Stimulated activated effector memory CD8-positive, alpha-beta T cell treated with anti-CD3 and anti-CD28 coated beads, Interleukin-12 subunit alpha, Interleukin-12 subunit beta, amount 100 ng/mL, for 72 hours (primary cell): ENCODE results near the gene TAGLN3.

Experiments
- ATAC-seq: fragments of 150-1000 bp; cut with Tn5 transposase; 2 replicates; pipeline ENCODE4 v1.10.0; 2021
- DNase-seq, 2 donors: peaks; one replicate each; pipeline ENCODE4 v3.0.0; 2021 to 2022; ENCODE audit warnings: low spot score in 2 of 2
- H3K27ac Mint-ChIP-seq: one replicate; pipeline ENCODE4 v1.8.0; 2022; ENCODE audit warnings: mild to moderate bottlenecking, mixed read lengths
- H3K36me3 Mint-ChIP-seq: one replicate; pipeline ENCODE4 v1.8.0; 2022; ENCODE audit warnings: mild to moderate bottlenecking, mixed read lengths
- H3K4me1 Mint-ChIP-seq: one replicate; pipeline ENCODE4 v1.8.0; 2022; ENCODE audit warnings: mixed read lengths
- H3K4me3 Mint-ChIP-seq: one replicate; pipeline ENCODE4 v1.8.0; 2022; ENCODE audit warnings: mild to moderate bottlenecking, mixed read lengths
- H3K9me3 Mint-ChIP-seq: one replicate; pipeline ENCODE4 v1.8.0; 2022; ENCODE audit warnings: mixed read lengths

TAGLN3 gene

GRCh38 chr3:111998636-111999483 lies at the start of gene TAGLN3:
Gene TAGLN3, plus strand, starts transcription at chr3:111998922. Its CDS starts 501 bp downstream, at chr3:111999423.
- Mint-ChIP-seq H3K4me1 (peaks cover 31% of the 10 kb centered on the region), H3K27ac (no peak within 1 kb of the TSS), H3K36me3 (no peaks in the 10 kb centered on the region), H3K9me3 (no peaks in the 10 kb centered on the region), H3K4me3 (peak within 1 kb of the TSS; percentile 40)
- no peak for DNase-seq
- no peak for ATAC-seq

DNA sequence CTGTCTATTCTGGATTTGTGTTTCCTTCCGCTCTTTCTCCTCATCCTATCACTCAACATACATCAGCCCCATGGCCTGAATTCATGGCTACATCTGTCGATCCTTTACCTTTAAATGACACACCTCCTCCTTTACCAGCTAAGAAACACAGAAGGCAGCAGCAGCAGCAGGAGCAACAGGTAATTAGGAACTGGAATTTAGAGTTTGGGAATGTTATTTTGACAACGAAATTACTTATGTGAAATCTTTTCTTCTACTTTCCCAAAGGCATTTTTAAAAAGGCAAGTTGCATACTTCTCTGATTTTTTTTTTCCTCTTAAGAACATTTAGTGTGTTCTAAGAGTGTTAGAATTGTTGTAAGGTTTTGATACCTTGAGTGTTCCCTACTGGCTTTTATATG lies 49.0 kb upstream of the TAGLN3 start:
- Mint-ChIP-seq H3K27ac (no peak overlapping the region), H3K4me3 (no peak overlapping the region), H3K36me3 (peaks cover 9% of the 10 kb centered on the region), H3K4me1 (no peaks in the 10 kb centered on the region), H3K9me3 (no peaks in the 10 kb centered on the region)
- DNase-seq (no peak), ATAC-seq (no peak)

DNA sequence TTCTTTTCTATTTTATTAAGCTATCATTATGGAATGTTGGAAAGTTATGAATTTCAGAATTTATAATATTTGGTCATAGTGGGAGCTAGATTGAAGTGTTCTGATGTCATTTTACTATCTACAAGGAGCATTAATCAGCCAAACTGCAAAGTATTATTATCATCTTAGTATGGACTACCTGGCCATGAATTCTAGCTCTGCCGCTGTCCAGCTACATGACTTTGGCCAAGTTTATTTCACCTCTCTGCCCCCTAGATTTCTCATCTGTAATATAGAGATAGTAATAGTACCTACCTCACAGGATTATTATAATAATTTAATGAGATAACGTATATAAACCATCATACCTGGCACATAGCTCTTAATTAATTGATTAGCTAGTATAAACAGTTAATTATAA lies 47.7 kb upstream of the TAGLN3 start:
- peaks cover 9% of the 10 kb centered on the region for H3K36me3 Mint-ChIP-seq
- no peaks in the 10 kb centered on the region for H3K4me1 Mint-ChIP-seq
- H3K27ac Mint-ChIP-seq = no peak overlapping the region
- no peaks in the 10 kb centered on the region for H3K9me3 Mint-ChIP-seq
- ATAC-seq (no peak), DNase-seq (no peak)
- H3K4me3 Mint-ChIP-seq = no peak overlapping the region

DNA sequence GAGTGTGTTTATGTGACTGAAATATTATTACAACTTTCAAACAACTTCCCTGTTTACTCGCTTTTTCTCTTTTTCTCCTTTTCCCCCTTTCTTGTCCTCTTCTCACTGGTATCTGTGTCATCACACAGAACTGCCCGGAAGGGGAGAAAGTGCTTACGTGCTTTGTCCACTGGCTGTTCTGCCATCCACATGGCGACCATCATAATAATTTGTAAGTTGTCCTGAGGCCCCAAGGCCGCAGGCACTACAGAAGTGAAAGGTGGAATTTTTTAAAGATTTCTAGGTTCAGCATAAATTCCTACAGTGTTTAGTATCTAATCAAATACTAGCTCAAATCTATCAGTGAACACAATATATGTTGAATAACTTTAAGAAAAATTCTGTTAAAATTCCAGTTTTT lies 46.6 kb upstream of the TAGLN3 start:
- Mint-ChIP-seq H3K27ac (no peak overlapping the region), H3K4me1 (no peaks in the 10 kb centered on the region), H3K36me3 (peaks cover 9% of the 10 kb centered on the region), H3K9me3 (no peaks in the 10 kb centered on the region), H3K4me3 (no peak overlapping the region)
- DNase-seq (no peak), ATAC-seq (no peak)

GRCh38 chr3:111952866-111953450 lies 45.8 kb upstream of the TAGLN3 start:
- Mint-ChIP-seq H3K4me3 (no peak overlapping the region), H3K36me3 (peaks cover 9% of the 10 kb centered on the region), H3K9me3 (no peaks in the 10 kb centered on the region), H3K4me1 (no peaks in the 10 kb centered on the region), H3K27ac (no peak overlapping the region)
- no peak for ATAC-seq
- no peak for DNase-seq

DNA sequence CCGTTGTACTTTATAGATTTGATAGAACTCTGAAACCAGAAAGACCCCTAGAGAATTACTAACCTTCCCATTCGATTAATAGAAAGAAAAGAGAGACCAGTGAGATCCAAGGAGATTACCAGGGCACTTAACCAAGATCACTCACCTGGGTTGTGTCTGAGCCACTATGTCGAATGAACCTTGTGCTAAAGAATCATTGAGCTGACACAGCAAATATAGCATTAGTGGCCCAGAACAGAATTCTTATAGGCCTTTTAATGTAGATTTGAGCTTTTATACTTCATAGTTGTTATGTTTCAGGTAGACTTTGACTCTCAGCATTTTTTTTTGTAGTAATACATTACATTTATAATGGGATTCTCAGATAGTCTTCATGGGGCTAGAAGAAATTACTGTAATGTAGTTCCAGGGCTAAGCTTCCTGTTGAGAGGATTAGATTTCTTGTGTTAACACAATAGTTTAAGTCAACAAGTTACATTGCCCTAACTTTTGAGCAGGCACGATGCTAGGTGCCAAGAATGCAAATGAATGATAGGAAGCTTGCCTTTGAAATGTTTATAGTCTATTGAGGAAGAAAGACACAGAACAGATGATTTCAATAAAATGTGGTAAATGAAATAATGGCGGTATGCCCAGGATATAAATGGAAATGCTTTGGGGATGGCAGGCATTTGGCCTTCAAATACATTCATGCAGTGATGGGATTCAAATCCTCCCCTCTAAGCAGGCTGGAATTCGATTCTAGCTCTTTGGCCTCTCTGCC lies 44.3 kb upstream of the TAGLN3 start:
- no peak for DNase-seq
- no peak for ATAC-seq
- Mint-ChIP-seq H3K36me3 (peaks cover 5% of the 10 kb centered on the region), H3K4me1 (no peaks in the 10 kb centered on the region), H3K27ac (no peak overlapping the region), H3K4me3 (no peak overlapping the region), H3K9me3 (no peaks in the 10 kb centered on the region)

GRCh38 chr3:111955876-111956275 lies 42.8 kb upstream of the TAGLN3 start:
- Mint-ChIP-seq H3K4me1 (no peaks in the 10 kb centered on the region), H3K36me3 (peaks cover 5% of the 10 kb centered on the region), H3K9me3 (no peaks in the 10 kb centered on the region), H3K4me3 (no peak overlapping the region), H3K27ac (no peak overlapping the region)
- no peak for ATAC-seq
- no peak for DNase-seq

GRCh38 chr3:111956449-111956848 lies 42.3 kb upstream of the TAGLN3 start:
- H3K9me3 Mint-ChIP-seq = no peaks in the 10 kb centered on the region
- H3K4me3 Mint-ChIP-seq = no peak overlapping the region
- no peaks in the 10 kb centered on the region for H3K4me1 Mint-ChIP-seq
- no peak for DNase-seq
- H3K27ac Mint-ChIP-seq = no peak overlapping the region
- H3K36me3 Mint-ChIP-seq = peaks cover 5% of the 10 kb centered on the region
- ATAC-seq = no peak

DNA sequence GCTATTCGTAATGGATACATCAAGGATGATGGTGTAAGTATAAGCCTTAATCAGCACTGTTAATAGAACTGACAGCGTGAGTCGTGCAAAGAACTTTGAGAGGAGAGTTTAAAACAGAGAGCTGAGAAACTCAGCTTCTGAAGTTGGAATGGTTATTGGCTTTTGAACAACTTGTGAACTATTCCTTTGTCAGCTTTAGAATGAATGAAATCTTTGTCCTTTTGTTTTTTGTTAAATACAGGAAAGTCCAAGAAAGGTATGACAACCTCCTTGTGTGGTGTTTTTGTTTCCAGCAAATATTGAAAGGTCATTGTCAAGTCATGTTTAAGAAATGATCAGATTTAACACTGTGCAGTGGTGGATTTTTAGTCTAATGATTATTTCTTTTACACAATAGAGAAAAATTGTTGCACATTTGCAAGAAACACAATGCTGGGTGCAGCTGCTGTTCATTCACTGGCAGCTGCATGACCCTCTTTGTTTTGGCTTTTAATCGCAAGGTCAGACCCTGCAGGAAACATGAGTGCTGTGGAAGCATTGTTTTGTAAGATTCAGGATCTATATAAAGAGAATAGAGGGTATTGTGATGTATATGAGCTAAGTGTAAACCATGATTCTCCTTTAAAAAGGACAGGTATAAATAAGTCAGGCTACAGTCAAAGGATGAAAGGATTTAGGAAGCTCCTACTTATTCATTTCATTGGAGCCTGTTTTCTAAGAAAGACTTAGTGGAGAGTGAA lies 41.6 kb upstream of the TAGLN3 start:
- no peaks in the 10 kb centered on the region for H3K4me1 Mint-ChIP-seq
- no peak overlapping the region for H3K4me3 Mint-ChIP-seq
- no peak for DNase-seq
- H3K27ac Mint-ChIP-seq = no peak overlapping the region
- H3K9me3 Mint-ChIP-seq = no peaks in the 10 kb centered on the region
- ATAC-seq = no peak
- H3K36me3 Mint-ChIP-seq = peaks cover 3% of the 10 kb centered on the region

- Mint-ChIP-seq H3K36me3 (no peaks in the 10 kb centered on the region), H3K4me3 (no peak overlapping the region), H3K4me1 (peaks cover 6% of the 10 kb centered on the region), H3K27ac (no peak overlapping the region), H3K9me3 (no peaks in the 10 kb centered on the region)
- no peak for DNase-seq
- no peak for ATAC-seq
These were observed 37.1 kb upstream of the TAGLN3 start for GRCh38 chr3:111961461-111962164.

DNA sequence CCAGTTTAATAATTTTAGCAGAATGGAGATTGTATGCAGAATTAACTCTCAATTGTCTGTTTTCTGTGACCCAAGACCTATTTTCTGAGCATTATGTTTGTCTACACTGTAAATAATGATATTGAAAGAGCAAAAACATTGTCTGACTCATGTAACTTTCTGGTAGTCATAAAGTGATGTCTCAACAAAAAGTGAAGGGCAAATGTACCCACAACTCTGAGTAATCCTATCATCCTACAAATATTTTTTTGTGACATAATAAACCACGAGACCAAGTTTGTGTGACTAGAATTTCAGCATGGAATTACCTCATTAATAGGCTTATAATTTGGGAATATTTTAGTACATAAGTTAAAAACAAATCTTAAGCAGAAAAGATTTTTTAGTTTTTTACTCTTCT lies 35.3 kb upstream of the TAGLN3 start:
- H3K27ac Mint-ChIP-seq = peak overlapping the region; percentile 17
- H3K36me3 Mint-ChIP-seq = no peaks in the 10 kb centered on the region
- H3K9me3 Mint-ChIP-seq = no peaks in the 10 kb centered on the region
- H3K4me3 Mint-ChIP-seq = no peak overlapping the region
- DNase-seq = no peak
- H3K4me1 Mint-ChIP-seq = peaks cover 6% of the 10 kb centered on the region
- peak; percentile 94 for ATAC-seq

DNA sequence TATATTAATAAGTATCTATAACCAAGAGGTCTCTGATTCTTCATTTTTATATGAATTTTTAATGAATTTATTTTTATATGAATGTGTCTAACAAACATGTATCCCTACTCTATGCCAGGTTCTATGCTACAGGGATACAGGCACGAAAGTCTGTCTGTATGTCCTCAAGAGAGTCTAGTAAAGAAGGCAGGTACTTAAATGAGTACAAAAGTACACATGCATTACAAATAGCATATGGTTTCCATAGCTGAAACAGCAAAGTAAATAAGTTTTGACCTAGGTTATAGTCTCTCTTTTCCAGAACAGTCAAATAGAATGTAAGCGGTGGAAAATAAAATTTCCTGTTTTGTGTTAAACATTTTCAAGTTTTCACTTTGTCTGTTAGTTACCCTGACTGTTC lies 33.2 kb upstream of the TAGLN3 start:
- no peaks in the 10 kb centered on the region for H3K36me3 Mint-ChIP-seq
- DNase-seq (no peak), ATAC-seq (peak; percentile 72)
- peak overlapping the region; percentile 3 for H3K27ac Mint-ChIP-seq
- peaks cover 6% of the 10 kb centered on the region for H3K4me1 Mint-ChIP-seq
- H3K9me3 Mint-ChIP-seq = no peaks in the 10 kb centered on the region
- H3K4me3 Mint-ChIP-seq = no peak overlapping the region

DNA sequence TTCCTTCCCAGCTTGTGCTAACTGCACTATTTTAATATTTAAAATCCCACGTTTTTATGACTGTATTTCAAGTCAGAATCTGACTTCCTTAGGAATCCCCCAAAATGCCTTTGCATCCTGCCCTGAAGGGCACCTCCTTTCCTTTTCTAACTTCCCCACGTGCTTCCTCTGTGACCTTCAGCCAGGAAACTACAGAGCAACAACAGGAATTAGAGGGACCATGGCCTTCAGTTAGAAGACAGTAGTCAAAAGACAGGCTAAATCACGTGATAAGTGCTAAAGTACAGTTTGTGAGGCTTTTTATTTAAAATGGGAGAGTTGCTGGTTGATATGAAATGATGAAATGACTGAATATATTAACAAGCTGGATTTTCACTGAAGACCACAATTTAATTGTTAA lies 31.7 kb upstream of the TAGLN3 start:
- DNase-seq (no peak), ATAC-seq (no peak)
- Mint-ChIP-seq H3K4me3 (no peak overlapping the region), H3K36me3 (no peaks in the 10 kb centered on the region), H3K4me1 (peaks cover 6% of the 10 kb centered on the region), H3K9me3 (no peaks in the 10 kb centered on the region), H3K27ac (no peak overlapping the region)

DNA sequence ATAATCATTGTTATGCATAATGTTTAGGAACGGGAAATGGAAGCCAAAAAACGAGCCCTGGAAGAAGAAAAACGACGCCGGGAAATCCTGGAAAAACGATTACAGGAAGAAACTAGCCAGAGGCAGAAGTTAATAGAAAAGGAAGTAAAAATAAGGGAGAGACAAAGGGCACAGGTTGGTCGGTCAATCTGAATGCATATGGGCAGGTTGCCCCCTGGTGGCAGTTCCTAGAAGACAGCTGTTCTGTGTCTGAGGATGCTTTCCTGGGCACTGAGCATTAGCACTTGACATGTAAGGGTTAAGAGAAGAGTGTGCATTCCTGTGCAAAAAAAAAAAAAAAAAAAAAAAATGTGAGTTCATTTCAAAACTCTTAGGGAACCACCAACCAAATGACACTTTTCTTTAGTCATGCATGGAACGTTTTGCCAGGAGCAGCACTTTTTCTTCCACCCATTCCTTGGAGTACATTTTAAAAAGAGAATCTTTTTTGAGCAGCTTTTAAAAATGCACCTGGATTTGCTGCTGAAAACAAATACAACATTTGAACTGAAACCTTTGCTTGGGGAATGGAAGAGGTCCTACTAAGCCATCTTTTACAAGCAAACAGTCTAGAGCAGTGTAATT lies 31.0 kb upstream of the TAGLN3 start:
- H3K4me1 Mint-ChIP-seq = peaks cover 6% of the 10 kb centered on the region
- H3K4me3 Mint-ChIP-seq = no peak overlapping the region
- ATAC-seq (peak; percentile 81), DNase-seq (peak; percentile 82 to 89)
- no peaks in the 10 kb centered on the region for H3K36me3 Mint-ChIP-seq
- H3K27ac Mint-ChIP-seq = no peak overlapping the region
- H3K9me3 Mint-ChIP-seq = no peaks in the 10 kb centered on the region
